ENCODE results near the gene COG2. TPM values are rescaled to one million over a fixed set of nuclear protein-coding genes. Genes with fewer than 3 reads are reported as not detected.

Gene COG2
- total and polyA plus RNA-seq, 7 donors: 17.5 to 31.2 (median 25.2) TPM

DNA sequence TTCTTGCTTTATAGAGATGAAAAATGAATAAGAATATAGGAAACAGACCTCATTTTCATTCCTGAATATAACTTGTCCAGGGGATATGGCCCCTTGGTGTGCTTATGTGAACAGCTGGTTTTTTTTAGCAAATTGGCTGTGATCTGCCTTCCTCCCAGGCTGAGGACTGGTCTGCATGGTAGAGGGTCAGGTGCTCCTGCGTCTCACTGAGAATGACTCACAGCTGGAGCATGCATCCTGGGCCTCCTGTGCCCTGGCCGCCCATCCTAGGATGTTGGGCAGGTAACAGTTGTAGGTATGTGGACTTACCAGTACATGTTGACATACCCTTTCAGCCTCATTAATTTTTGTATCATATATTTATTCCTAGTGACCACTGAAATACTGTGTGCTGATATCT lies 41.9 kb downstream of the COG2 start:
- DNase-seq: no peak
- 95 to 99% methylated on average over 2 of the region's 2 CpGs for WGBS, 2 donors
- Histone ChIP-seq H3K4me3 (no peak overlapping the region), H3K27ac (no peak overlapping the region), H3K4me1 (peaks cover 0 to 26% (median 12%) of the 10 kb centered on the region in 4 donors), H3K27me3 (no peaks in the 10 kb centered on the region), H3K36me3 (peaks cover 12 to 70% (median 32%) of the 10 kb centered on the region in 4 donors), H3K9me3 (no peaks in the 10 kb centered on the region)
- TF ChIP-seq CTCF (IDR thresholded peaks at IDR 0.05): no peak
- TF ChIP-seq POLR2A (IDR thresholded peaks at IDR 0.05): no peak
- no peak for TF ChIP-seq POLR2AphosphoS5 (IDR thresholded peaks at IDR 0.05)
- no peak for TF ChIP-seq EP300 (IDR thresholded peaks at IDR 0.05)
- intact Hi-C loops (cut with DNase I): no loop called here

GRCh38 chr1:230684998-230685397 lies 42.7 kb downstream of the COG2 start:
- Histone ChIP-seq H3K4me3 (no peak overlapping the region), H3K27ac (no peak overlapping the region), H3K27me3 (no peaks in the 10 kb centered on the region), H3K4me1 (peaks cover 0 to 26% (median 12%) of the 10 kb centered on the region in 4 donors), H3K36me3 (peaks cover 15 to 70% (median 35%) of the 10 kb centered on the region in 4 donors), H3K9me3 (no peaks in the 10 kb centered on the region)
- TF ChIP-seq EP300 (IDR thresholded peaks at IDR 0.05): no peak
- TF ChIP-seq POLR2A (IDR thresholded peaks at IDR 0.05): no peak
- TF ChIP-seq CTCF (IDR thresholded peaks at IDR 0.05): no peak
- TF ChIP-seq POLR2AphosphoS5 (IDR thresholded peaks at IDR 0.05): no peak
- DNase-seq: no peak
- WGBS, 2 donors: 95 to 96% methylated on average over 5 of the region's 5 CpGs
- intact Hi-C loops (cut with DNase I): no loop called here

- no peak for DNase-seq
- TF ChIP-seq EP300 (IDR thresholded peaks at IDR 0.05) (no peak), POLR2A (IDR thresholded peaks at IDR 0.05) (no peak), POLR2AphosphoS5 (IDR thresholded peaks at IDR 0.05) (no peak), CTCF (IDR thresholded peaks at IDR 0.05) (no peak)
- H3K9me3 ChIP-seq: no peaks in the 10 kb centered on the region
- no peak overlapping the region for H3K27ac ChIP-seq
- peaks cover 0 to 21% (median 8%) of the 10 kb centered on the region in 4 donors for H3K4me1 ChIP-seq
- no peak overlapping the region for H3K4me3 ChIP-seq
- 77 to 89% methylated on average over 5 of the region's 5 CpGs for WGBS, 2 donors
- intact Hi-C loops (cut with DNase I): no loop called here
- H3K36me3 ChIP-seq: peaks cover 21 to 83% (median 46%) of the 10 kb centered on the region in 4 donors
- no peaks in the 10 kb centered on the region for H3K27me3 ChIP-seq
Measured at GRCh38 chr1:230686747-230687146, 44.5 kb downstream of the COG2 start.

DNA sequence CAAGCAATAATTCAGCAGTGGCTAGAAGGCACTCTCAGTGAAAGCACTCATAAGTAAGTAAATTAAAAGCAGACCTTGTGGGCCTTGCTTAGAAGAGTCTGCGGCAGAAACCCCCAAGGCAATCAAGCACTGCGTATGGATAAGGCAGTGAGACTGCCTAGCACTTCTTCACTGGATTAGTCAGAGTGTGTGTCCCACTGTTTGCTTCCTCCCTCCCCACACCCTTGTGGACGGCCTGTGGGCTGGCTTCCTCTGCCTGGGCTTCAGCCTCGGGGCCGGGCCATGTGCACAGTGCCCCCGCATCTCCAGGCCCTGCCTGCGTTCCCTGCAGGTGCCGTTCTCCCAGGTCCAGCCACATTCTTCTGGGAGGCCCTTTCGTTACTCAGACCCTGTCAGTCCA lies 47.8 kb downstream of the COG2 start:
- H3K4me3 ChIP-seq: no peak overlapping the region
- intact Hi-C loops (cut with DNase I): no loop called here
- no peak for DNase-seq
- no peaks in the 10 kb centered on the region for H3K27me3 ChIP-seq
- no peaks in the 10 kb centered on the region for H3K4me1 ChIP-seq
- no peak for TF ChIP-seq CTCF (IDR thresholded peaks at IDR 0.05)
- no peak for TF ChIP-seq POLR2A (IDR thresholded peaks at IDR 0.05)
- TF ChIP-seq POLR2AphosphoS5 (IDR thresholded peaks at IDR 0.05): no peak
- TF ChIP-seq EP300 (IDR thresholded peaks at IDR 0.05): no peak
- WGBS, 2 donors: 94 to 95% methylated on average over 9 of the region's 9 CpGs
- no peaks in the 10 kb centered on the region for H3K9me3 ChIP-seq
- peaks cover 25 to 95% (median 44%) of the 10 kb centered on the region in 4 donors for H3K36me3 ChIP-seq
- H3K27ac ChIP-seq: no peak overlapping the region

DNA sequence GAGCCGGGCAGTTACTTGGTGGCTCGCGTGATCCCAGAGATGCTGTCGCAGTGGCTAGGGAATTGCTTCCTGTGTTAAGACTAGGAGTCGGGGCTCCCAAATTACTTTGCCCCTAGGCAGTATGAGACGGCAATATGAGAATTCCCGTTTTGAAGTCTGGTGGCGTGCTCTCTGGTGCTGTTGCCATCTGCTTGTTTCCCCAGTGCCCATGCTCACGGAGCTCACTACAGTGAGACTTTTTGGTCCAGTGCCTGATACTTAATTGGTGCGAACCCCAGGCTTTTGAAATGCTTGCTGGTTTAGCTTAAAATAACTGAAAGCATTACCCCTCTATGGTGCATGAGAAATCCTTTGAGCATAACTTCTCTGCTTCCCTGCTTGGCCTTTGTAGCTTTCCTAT lies 49.3 kb downstream of the COG2 start:
- H3K4me1 ChIP-seq: no peaks in the 10 kb centered on the region
- DNase-seq: no peak
- TF ChIP-seq EP300 (IDR thresholded peaks at IDR 0.05): no peak
- no peak for TF ChIP-seq POLR2A (IDR thresholded peaks at IDR 0.05)
- TF ChIP-seq POLR2AphosphoS5 (IDR thresholded peaks at IDR 0.05): no peak
- TF ChIP-seq CTCF (IDR thresholded peaks at IDR 0.05): no peak
- no peaks in the 10 kb centered on the region for H3K9me3 ChIP-seq
- H3K27me3 ChIP-seq: no peaks in the 10 kb centered on the region
- intact Hi-C loops (cut with DNase I): no loop called here
- 96 to 97% methylated on average over 10 of the region's 10 CpGs for WGBS, 2 donors
- no peak overlapping the region for H3K4me3 ChIP-seq
- no peak overlapping the region for H3K27ac ChIP-seq
- peaks cover 18 to 80% (median 36%) of the 10 kb centered on the region in 4 donors for H3K36me3 ChIP-seq
